ENCODE measurements around the gene TXK. TPM values are rescaled to one million over a fixed set of nuclear protein-coding genes. Genes with fewer than 3 reads are reported as not detected.

The TXK gene
- total and polyA plus RNA-seq, 2 of the 13 experiments (the other 11 are each of a cell fraction or from before 2014, with no cell fraction given) = not detected

GRCh38 chr4:48047421-48047844, 86.6 kb downstream of the TXK start:
- peak overlapping the region; percentile 26 to 45 (median 33); a peak in 3 of 6 replicates for H3K4me3 ChIP-seq (replicated peaks in 1 of 3; ENCODE audit: insufficient read depth in 1 of 3, low read depth in 2 of 3, low read length in 3 of 3)
- in situ Hi-C loops (cut with HindIII; ENCODE audit: extremely low pct_ligation_motif_present, low pct_unique_long_range_greater_than_20kb) (no loop called here), intact Hi-C loops (cut with micrococcal nuclease; ENCODE audit: unreplicated experiment) (no loop called here)
- CTCF ChIA-PET (ENCODE audit: low intra/inter-chr PET ratio, low total read pairs) = no interaction called here
- no peaks in the 10 kb centered on the region for H3K9me3 ChIP-seq (ENCODE audit: low read length)
- ATAC-seq (peak; percentile 16; the same call in 1 of the 3 replicates), DNase-seq (ENCODE audit: low spot score) (no peak), FAIRE-seq (no peak)
- H3K9ac ChIP-seq (ENCODE audit: insufficient read depth, low read depth, low read length) = peak overlapping the region; percentile 62; the same call in 1 of the 2 replicates
- H4K20me1 ChIP-seq (ENCODE audit: insufficient read depth, low read length) = no peaks in the 10 kb centered on the region
- H3K4me1 ChIP-seq (ENCODE audit: insufficient read depth, low read length) = peaks cover 29% of the 10 kb centered on the region
- peak overlapping the region; percentile 89 for H2AFZ ChIP-seq (ENCODE audit: low read length)
- H3K4me2 ChIP-seq (ENCODE audit: low read depth, low read length) = peak overlapping the region; percentile 74
- POLR2A ChIA-PET = no interaction called here
- H3K36me3 ChIP-seq (replicated peaks in 1 of 2; ENCODE audit: control insufficient read depth in 1 of 2, insufficient read depth in 2 of 2, low read length in 2 of 2) = no peaks in the 10 kb centered on the region
- BruUV-seq (replicated peaks) = no TSS peak
- H3K27ac ChIP-seq (ENCODE audit: extremely low read length, insufficient read depth, low read length) = no peak overlapping the region
- H3K27me3 ChIP-seq (ENCODE audit: control insufficient read depth in 1 of 2, insufficient read depth in 2 of 2, low read length in 2 of 2) = peaks cover 0 to 1% of the 10 kb centered on the region in 2 experiments; a peak in 3 of 5 replicates
- WGBS (ENCODE audit: low lambda C conversion rate) = 0% methylated on average over 3 of the region's 3 CpGs
- H3K79me2 ChIP-seq (ENCODE audit: insufficient read depth, low read length) = no peaks in the 10 kb centered on the region
- no peak for TF ChIP-seq ZNF781 (CRISPR knock-in tag; IDR thresholded peaks at IDR 0.05; ENCODE audit: borderline replicate concordance, not compliant biosample characterization)
- TF ChIP-seq SPEN (CRISPR knock-in tag; IDR thresholded peaks at IDR 0.05; ENCODE audit: low read depth) = no peak
- TF ChIP-seq REST (IDR thresholded peaks at IDR 0.05; ENCODE audit: borderline replicate concordance in 1 of 2, low read depth in 1 of 2, low read length in 2 of 2) = no peak
- TF ChIP-seq SUZ12 (IDR thresholded peaks at IDR 0.05; ENCODE audit: low read depth, low read length) = no peak
- TF ChIP-seq IRX3 (CRISPR knock-in tag; IDR thresholded peaks at IDR 0.05; ENCODE audit: borderline replicate concordance, low read depth) = no peak
- no peak for TF ChIP-seq E2F5 (CRISPR knock-in tag; conservative IDR thresholded peaks at IDR 0.05)
- TF ChIP-seq ZNF747 (CRISPR knock-in tag; IDR thresholded peaks at IDR 0.05; ENCODE audit: borderline replicate concordance) = no peak
- no peak for TF ChIP-seq PLRG1 (conservative IDR thresholded peaks at IDR 0.05)
- no peak for TF ChIP-seq RNF2 (conservative IDR thresholded peaks at IDR 0.05; ENCODE audit: low read depth)

All from HepG2 (cell line).